Esophagus muscularis mucosa (tissue), 4 donors: Measurements from ENCODE around the gene NAA15. TPM values are rescaled to one million over a fixed set of nuclear protein-coding genes. Genes with fewer than 3 reads are reported as not detected.
"Not testable (repeated sequence)": the region's sequence is repeated elsewhere in the genome, so short reads cannot be mapped to it uniquely, and the experiment has no call there.

Experiments
- DNase-seq: peaks from one replicate; pipeline ENCODE4 v3.0.0-alpha.2; 2017; ENCODE audit errors: extremely low spot score
- H3K27ac ChIP-seq, 4 donors: fragments of 200-600 bp; sonication (generic); replicated peaks in 1 of 4; 1 replicate in 3 of 4; 2 replicates in 1 of 4; pipeline ENCODE4 v1.5.1; 2016 to 2019; ENCODE audit warnings: mild to moderate bottlenecking in 1 of 4
- H3K27me3 ChIP-seq, 4 donors: fragments of 200-600 bp; sonication (generic); one replicate each; pipeline versions ENCODE4 v1.5.1 to v1.6.0; 2016 to 2019
- H3K36me3 ChIP-seq, 4 donors: fragments of 200-600 bp; sonication (generic); one replicate each; pipeline ENCODE4 v1.5.1; 2016 to 2019
- H3K4me1 ChIP-seq, 4 donors: fragments of 200-600 bp; sonication (generic); one replicate each; pipeline ENCODE4 v1.5.1; 2016 to 2019
- H3K4me3 ChIP-seq, 4 donors: fragments of 200-600 bp; sonication (generic); 1 replicate in 2 of 4; 2 replicates in 2 of 4; pipeline ENCODE4 v1.5.1; 2016 to 2019; ENCODE audit warnings: mild to moderate bottlenecking in 4 of 4, moderate library complexity in 1 of 4
- H3K9me3 ChIP-seq, 4 donors: fragments of 200-600 bp; sonication (generic); 1 replicate in 3 of 4; 2 replicates in 1 of 4; pipeline ENCODE4 v1.5.1; 2016 to 2019
- CTCF ChIP-seq, 3 experiments: fragments of 200-600 bp in 2 of 3; fragments of 450-650 bp in 1 of 3; sonication (generic) in 2 of 3; IDR thresholded peaks; one replicate each; pipeline ENCODE4 v1.5.1; 2017 to 2019; ENCODE audit warnings: antibody characterized with exemption in 3 of 3, mild to moderate bottlenecking in 2 of 3, moderate library complexity in 1 of 3
- EP300 ChIP-seq: sonication (generic); formaldehyde crosslinking; IDR thresholded peaks from one replicate; pipeline ENCODE4 v1.6.1; 2017; ENCODE audit warnings: antibody characterized with exemption
- POLR2A ChIP-seq: fragments of 450-650 bp; IDR thresholded peaks from one replicate; pipeline ENCODE4 v1.6.1; 2017; ENCODE audit warnings: antibody characterized with exemption, moderate library complexity, mild to moderate bottlenecking, low read depth
- POLR2AphosphoS5 ChIP-seq, 2 donors: sonication (generic); formaldehyde crosslinking; IDR thresholded peaks; one replicate each; pipeline ENCODE4 v1.6.1; 2017; ENCODE audit warnings: antibody characterized with exemption in 2 of 2
- WGBS: methylation state at CpG from one replicate; pipeline ENCODE4 v1.1.5; 2018; 5-methylcytosine and 5-hydroxymethylcytosine counted together
- intact Hi-C: fragments of 100-400 bp; cut with DNase I; formaldehyde crosslinking; loops from one replicate; pipeline ENCODE4 v1.15.1; 2023
- total RNA-seq, 4 donors: library from RNA; depleted of rRNA; stranded (reverse); fragments of >200 nt; gene quantifications; one replicate each; pipeline versions ENCODE4 v1.1.0 to v1.2.1, GENCODE V29; 2016

Gene NAA15
- total RNA-seq, 4 donors from 2014 or later = 21.0 to 32.1 (median 25.3) TPM

- Histone ChIP-seq H3K4me3 (no peak overlapping the region), H3K36me3 (no peaks in the 10 kb centered on the region), H3K27me3 (no peaks in the 10 kb centered on the region), H3K4me1 (peaks cover 0 to 56% (median 35%) of the 10 kb centered on the region in 4 donors), H3K27ac (no peak overlapping the region), H3K9me3 (no peaks in the 10 kb centered on the region)
- TF ChIP-seq POLR2AphosphoS5 (IDR thresholded peaks at IDR 0.05) (no peak), EP300 (no peak), CTCF (IDR thresholded peaks at IDR 0.05) (no peak), POLR2A (no peak)
- DNase-seq = no peak
- intact Hi-C loops = no loop called here
These were observed 16.3 kb downstream of the NAA15 start for GRCh38 chr4:139317635-139318034.

GRCh38 chr4:139319571-139319970 is 18.3 kb downstream of the NAA15 start:
- DNase-seq = no peak
- no peaks in the 10 kb centered on the region for H3K9me3 ChIP-seq
- no peaks in the 10 kb centered on the region for H3K36me3 ChIP-seq
- H3K4me1 ChIP-seq = peaks cover 10 to 59% (median 36%) of the 10 kb centered on the region in 4 donors
- H3K27me3 ChIP-seq = no peaks in the 10 kb centered on the region
- H3K27ac ChIP-seq = no peak overlapping the region
- WGBS = 91% methylated on average over 1 of the region's 1 CpG
- intact Hi-C loops = no loop called here
- no peak for TF ChIP-seq CTCF (IDR thresholded peaks at IDR 0.05)
- TF ChIP-seq POLR2AphosphoS5 (IDR thresholded peaks at IDR 0.05) = no peak
- no peak for TF ChIP-seq EP300
- TF ChIP-seq POLR2A = no peak
- no peak overlapping the region for H3K4me3 ChIP-seq

GRCh38 chr4:139322070-139322469 is 20.8 kb downstream of the NAA15 start:
- H3K36me3 ChIP-seq, H3K4me3 ChIP-seq, H3K27ac ChIP-seq, DNase-seq, H3K9me3 ChIP-seq, H3K27me3 ChIP-seq, intact Hi-C loops: not testable (repeated sequence)
- H3K4me1 ChIP-seq = peaks cover 11 to 59% (median 30%) of the 10 kb centered on the region in 4 donors
- 65% methylated on average over 1 of the region's 1 CpG for WGBS

- H3K9me3 ChIP-seq, H3K36me3 ChIP-seq, H3K27ac ChIP-seq, DNase-seq, intact Hi-C loops, H3K27me3 ChIP-seq, H3K4me3 ChIP-seq: not testable (repeated sequence)
- H3K4me1 ChIP-seq = peaks cover 11 to 56% (median 26%) of the 10 kb centered on the region in 4 donors
- 98% methylated on average over 6 of the region's 6 CpGs for WGBS
These were observed 21.2 kb downstream of the NAA15 start for GRCh38 chr4:139322541-139322940.

- intact Hi-C loops = no loop called here
- Histone ChIP-seq H3K27me3 (no peaks in the 10 kb centered on the region), H3K4me1 (peaks cover 11 to 51% (median 26%) of the 10 kb centered on the region in 4 donors), H3K36me3 (peaks cover 0 to 7% (median 0%) of the 10 kb centered on the region in 4 donors), H3K27ac (no peak overlapping the region), H3K9me3 (no peaks in the 10 kb centered on the region), H3K4me3 (no peak overlapping the region)
- TF ChIP-seq CTCF (IDR thresholded peaks at IDR 0.05) = no peak
- TF ChIP-seq EP300 = no peak
- TF ChIP-seq POLR2A = no peak
- no peak for TF ChIP-seq POLR2AphosphoS5 (IDR thresholded peaks at IDR 0.05)
- no peak for DNase-seq
- 74% methylated on average over 6 of the region's 6 CpGs for WGBS
These were observed 23.3 kb downstream of the NAA15 start for GRCh38 chr4:139324620-139325019.

- 85% methylated on average over 4 of the region's 4 CpGs for WGBS
- Histone ChIP-seq H3K27ac (no peak overlapping the region), H3K4me3 (no peak overlapping the region), H3K9me3 (no peaks in the 10 kb centered on the region), H3K27me3 (no peaks in the 10 kb centered on the region), H3K36me3 (peaks cover 0 to 7% (median 0%) of the 10 kb centered on the region in 4 donors), H3K4me1 (peaks cover 0 to 38% (median 14%) of the 10 kb centered on the region in 4 donors)
- intact Hi-C loops = no loop called here
- DNase-seq = no peak
- no peak for TF ChIP-seq POLR2A
- TF ChIP-seq CTCF (IDR thresholded peaks at IDR 0.05) = no peak
- TF ChIP-seq EP300 = no peak
- no peak for TF ChIP-seq POLR2AphosphoS5 (IDR thresholded peaks at IDR 0.05)
These were observed 28.4 kb downstream of the NAA15 start for GRCh38 chr4:139329665-139330200.
